Peyer's patch (tissue), 4 donors: ENCODE data around the gene CCDC82.

Experiments used
- CTCF ChIP-seq, 6 experiments: fragments of 450-650 bp in 4 of 6; fragments of 200-600 bp in 2 of 6; sonication (generic) in 1 of 6; IDR thresholded peaks; one replicate each; pipeline ENCODE4 v1.5.1; 2017 to 2019; ENCODE audit warnings: antibody characterized with exemption in 6 of 6, mild to moderate bottlenecking in 3 of 6, moderate library complexity in 1 of 6
- POLR2A ChIP-seq, 2 donors: fragments of 450-650 bp; IDR thresholded peaks; one replicate each; pipeline ENCODE4 v1.5.1; 2017; ENCODE audit warnings: antibody characterized with exemption in 2 of 2, mild to moderate bottlenecking in 2 of 2, moderate library complexity in 2 of 2

DNA sequence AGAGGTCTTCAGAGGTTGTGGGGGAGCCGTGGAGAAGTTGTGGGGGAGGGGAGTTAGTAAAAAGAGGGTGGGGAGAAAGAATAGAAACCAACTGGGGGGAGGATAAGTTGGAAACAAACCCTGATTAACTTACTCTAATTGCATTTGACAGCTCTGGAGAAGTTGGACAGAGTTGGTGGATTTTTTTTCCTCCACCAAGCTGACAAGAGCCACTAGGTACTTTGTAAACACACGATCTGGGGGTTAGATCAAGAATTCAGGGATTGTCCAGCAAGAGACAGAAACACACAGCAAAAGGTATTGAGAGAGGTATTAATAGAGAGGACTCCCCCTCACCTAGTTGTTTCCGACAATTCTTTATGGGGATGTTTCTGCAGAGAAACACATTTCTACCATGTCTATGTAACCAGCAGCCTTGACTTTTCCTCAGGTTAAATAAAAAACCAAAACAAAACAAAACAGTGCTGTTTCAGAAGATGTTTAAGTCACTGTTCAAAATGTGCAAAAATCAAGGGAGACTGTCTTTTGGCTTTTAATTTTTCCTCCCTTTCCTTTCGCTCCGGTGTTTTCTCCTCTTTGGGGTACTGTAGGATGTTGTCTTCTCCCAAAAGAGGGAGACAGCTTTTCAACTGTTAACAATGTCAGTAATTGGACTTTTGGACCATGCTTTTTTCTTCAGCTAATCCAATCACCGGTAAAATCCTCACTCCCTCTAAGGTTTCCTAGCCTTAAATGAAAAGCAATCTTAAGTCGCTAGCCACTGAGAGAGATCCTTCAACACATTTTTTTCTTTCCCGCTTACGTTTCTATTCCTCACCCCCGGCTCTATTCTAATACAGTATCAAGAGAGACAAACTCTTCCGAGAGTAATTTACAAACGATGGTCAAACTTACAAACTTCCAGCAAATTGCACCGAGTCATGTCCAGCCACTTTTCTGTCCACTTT is 47.4 kb downstream of the CCDC82 start:
- TF ChIP-seq POLR2A (IDR thresholded peaks at IDR 0.05) (no peak), CTCF (IDR thresholded peaks at IDR 0.05) (peak in 1 of 6 experiments; percentile 0)
